Endometrium (tissue), 2 donors: ENCODE results near the gene CCR2.

Experiments
- FAIRE-seq: peaks from 2 replicates; lab custom pipeline; 2012; peaks lifted over from hg19 to GRCh38; lab: Jason Lieb, UNC
- donor health status: control.
- donor health status: control.

Gene CCR2

GRCh38 chr3:46405301-46406019 lies 51.5 kb downstream of the CCR2 start:
- FAIRE-seq, result no peak

DNA sequence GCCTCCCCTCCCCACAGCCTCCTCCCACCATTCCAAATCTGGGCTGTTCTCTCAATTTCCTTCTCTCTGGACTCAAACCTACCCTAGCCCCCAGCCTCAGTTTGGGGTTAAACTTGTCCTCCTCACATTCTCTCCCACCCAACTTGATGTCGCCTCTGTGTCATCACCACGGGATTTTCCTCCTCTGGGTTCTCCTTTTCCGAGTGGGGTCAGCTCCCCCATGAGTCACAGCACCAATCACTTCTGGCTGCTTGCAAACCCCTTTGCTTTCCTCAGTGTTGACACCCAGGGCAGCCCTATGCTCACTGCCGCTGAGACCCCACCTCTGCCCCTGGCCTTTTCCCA lies 52.5 kb downstream of the CCR2 start:
- FAIRE-seq, result no peak

DNA sequence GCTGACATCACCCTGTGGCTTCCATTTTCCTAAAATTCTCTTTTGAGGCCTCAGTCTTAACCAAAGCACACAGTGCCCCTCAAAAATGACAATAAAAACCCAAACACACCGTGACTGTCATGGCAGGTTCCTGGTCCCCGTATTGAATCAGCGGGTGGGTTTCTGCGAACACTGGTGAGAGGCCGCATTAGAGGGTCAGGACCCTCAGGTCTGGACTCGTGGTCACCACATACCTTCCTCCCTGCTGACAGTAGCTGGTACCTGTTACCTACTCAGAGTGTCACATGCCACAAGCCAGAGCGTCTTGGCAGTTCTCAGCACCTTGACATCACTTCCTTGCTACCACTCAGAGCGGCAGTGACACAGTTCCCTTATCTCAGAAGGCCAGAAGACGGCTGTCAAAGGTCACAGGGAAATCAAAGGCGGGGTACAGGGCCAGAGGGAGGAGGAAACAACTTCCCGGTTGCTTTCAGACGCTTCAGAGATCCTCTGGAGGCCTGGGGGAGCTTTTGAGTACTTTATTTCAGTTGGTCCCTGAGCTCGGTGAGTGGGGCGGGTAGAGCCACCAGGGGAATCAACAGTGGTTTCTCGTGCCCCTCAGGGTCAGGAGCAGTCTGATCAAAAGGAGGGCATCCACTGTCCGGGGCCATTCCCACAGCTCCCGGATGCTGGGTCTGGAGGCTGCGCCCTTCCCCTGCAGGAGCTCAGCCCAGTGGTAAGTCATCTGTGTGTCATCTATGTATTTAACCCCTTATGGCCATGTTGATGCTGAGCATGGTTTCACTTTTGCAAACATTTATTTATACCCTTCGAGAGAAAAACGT lies 53.1 kb downstream of the CCR2 start, which contains the start of the genes CCR5AS and CCRL2:
TSS of gene CCR5AS (minus strand) at position 279 of the 824 bp plus-strand sequence.
TSS of gene CCRL2 (plus strand) at position 472 of the 824 bp plus-strand sequence. CDS start 821 bp downstream, outside the sequence.
- FAIRE-seq, result no peak

- no peak for FAIRE-seq
Observed at GRCh38 chr3:46407970-46408369, 54.1 kb downstream of the CCR2 start.

GRCh38 chr3:46408853-46409252 lies 54.9 kb downstream of the CCR2 start:
- FAIRE-seq, result no peak

DNA sequence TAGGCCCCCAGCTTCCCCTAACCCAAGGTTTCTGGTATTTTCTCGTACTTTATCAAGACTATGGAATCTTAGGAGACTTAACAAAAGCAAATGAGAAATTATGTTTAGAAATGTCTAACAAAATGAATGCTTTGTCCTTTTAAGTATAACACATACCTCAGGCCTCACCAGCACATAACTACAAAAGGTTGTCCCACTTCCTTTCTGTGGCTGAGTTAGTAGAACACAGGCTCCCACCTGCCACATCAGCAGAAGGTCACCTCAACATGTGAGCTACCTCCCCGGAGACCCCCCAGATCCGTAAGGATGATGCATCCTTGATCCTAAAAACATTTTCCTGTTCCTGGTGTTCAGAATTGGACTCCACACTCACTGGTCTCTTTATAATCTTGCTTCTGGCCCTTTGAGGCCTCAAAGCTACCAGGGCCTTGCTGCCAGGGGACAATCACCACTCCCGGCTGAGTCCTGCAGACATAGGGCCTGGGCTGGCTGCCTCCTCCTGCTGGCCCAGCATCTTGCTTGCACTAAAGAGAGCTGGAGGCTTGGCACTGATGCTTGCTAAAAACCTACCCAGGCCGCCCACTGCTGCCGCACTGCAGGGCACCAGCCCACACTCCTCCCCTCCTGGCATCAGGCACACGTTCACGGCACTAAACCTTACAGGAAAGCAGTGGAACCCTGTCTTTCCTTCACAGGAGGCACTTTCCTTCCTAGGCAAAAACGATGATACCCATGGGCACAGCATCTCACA lies 56.0 kb downstream of the CCR2 start:
- no peak for FAIRE-seq
